WTC11 (cell line): Measurements from ENCODE around the gene CYB561D2. TPM values are rescaled to one million over a fixed set of nuclear protein-coding genes. Genes with fewer than 3 reads are reported as not detected.

Experiments used
- ATAC-seq: fragments of 200-7000 bp; cut with Tn5 transposase; 2 replicates; pipeline ENCODE4 v1.10.0; 2021; ENCODE audit warnings: mild to moderate bottlenecking, moderate library complexity
- CTCF ChIA-PET: fragments of 300-600 bp; sonication (Branson Sonifier 250); formaldehyde crosslinking; loops from one replicate; lab custom pipeline; 2021; ENCODE audit warnings: antibody characterized with exemption; lab: Charles Lee
- POLR2A ChIA-PET: fragments of 350-600 bp; sonication (Branson Sonifier 250); formaldehyde crosslinking; loops from one replicate; lab custom pipeline; 2021; ENCODE audit warnings: antibody characterized with exemption; lab: Charles Lee
- DNase-seq: peaks from one replicate; pipeline ENCODE4 v3.0.0; 2021; ENCODE audit warnings: low spot score
- H3K27ac Mint-ChIP-seq: 2 replicates; pipeline ENCODE4 v1.8.0; 2021; ENCODE audit warnings: mixed read lengths
- H3K27me3 Mint-ChIP-seq: 2 replicates; pipeline ENCODE4 v1.8.0; 2021; ENCODE audit warnings: low read depth, mild to moderate bottlenecking, moderate library complexity, mixed read lengths
- H3K36me3 Mint-ChIP-seq: 2 replicates; pipeline ENCODE4 v1.8.0; 2021; ENCODE audit warnings: mixed read lengths
- H3K4me1 Mint-ChIP-seq: 2 replicates; pipeline ENCODE4 v1.8.0; 2022; ENCODE audit warnings: mixed read lengths
- H3K4me3 Mint-ChIP-seq: 2 replicates; pipeline ENCODE4 v1.8.0; 2021; ENCODE audit warnings: mild to moderate bottlenecking, moderate library complexity, mixed read lengths
- H3K9me3 Mint-ChIP-seq: 2 replicates; pipeline ENCODE4 v1.8.0; 2021; ENCODE audit warnings: mixed read lengths
- ATF2 ChIP-seq: sonication (generic); formaldehyde crosslinking; IDR thresholded peaks from 2 replicates; pipeline ENCODE4 v1.8.1; 2022; ENCODE audit warnings: low read depth, missing genetic modification reagents, borderline replicate concordance
- E2F5 ChIP-seq: sonication (generic); formaldehyde crosslinking; IDR thresholded peaks from 2 replicates; pipeline ENCODE4 v1.8.1; 2022; ENCODE audit warnings: mild to moderate bottlenecking, moderate library complexity, missing genetic modification reagents
- GABPB1 ChIP-seq: sonication (generic); formaldehyde crosslinking; IDR thresholded peaks from 2 replicates; pipeline ENCODE4 v1.8.1; 2023; ENCODE audit warnings: mild to moderate bottlenecking, missing genetic modification reagents
- IRF1 ChIP-seq: sonication (generic); formaldehyde crosslinking; IDR thresholded peaks from 2 replicates; pipeline ENCODE4 v1.8.0; 2023; ENCODE audit warnings: missing genetic modification reagents
- MXD4 ChIP-seq: fragments of 250-450 bp; sonication (Bioruptor Pico); IDR thresholded peaks from 2 replicates; pipeline ENCODE4 v1.8.0; 2021; ENCODE audit warnings: mild to moderate bottlenecking, moderate library complexity, borderline replicate concordance
- NR3C1 ChIP-seq: sonication (generic); formaldehyde crosslinking; conservative IDR thresholded peaks from 2 replicates; pipeline ENCODE4 v1.8.1; 2023; ENCODE audit warnings: low read depth, mild to moderate bottlenecking, missing genetic modification reagents
- ZBTB21 ChIP-seq: sonication (generic); formaldehyde crosslinking; IDR thresholded peaks from 2 replicates; pipeline ENCODE4 v1.8.1; 2023; ENCODE audit warnings: mild to moderate bottlenecking, missing genetic modification reagents, borderline replicate concordance
- ZNF138 ChIP-seq: sonication (generic); formaldehyde crosslinking; conservative IDR thresholded peaks from 2 replicates; pipeline ENCODE4 v1.8.1; 2022; ENCODE audit warnings: mild to moderate bottlenecking, moderate library complexity, missing genetic modification reagents
- ZNF263 ChIP-seq: sonication (generic); formaldehyde crosslinking; IDR thresholded peaks from 2 replicates; pipeline ENCODE4 v1.8.1; 2022; ENCODE audit warnings: low read depth, mild to moderate bottlenecking, moderate library complexity, missing genetic modification reagents
- ZNF416 ChIP-seq: fragments of 250-450 bp; sonication (Bioruptor Pico); IDR thresholded peaks from 2 replicates; pipeline ENCODE4 v1.9.0; 2021; ENCODE audit warnings: mild to moderate bottlenecking, inconsistent platforms
- ZNF423 ChIP-seq: fragments of 250-450 bp; sonication (Bioruptor Pico); IDR thresholded peaks from 2 replicates; pipeline ENCODE4 v2.1.2; 2022; ENCODE audit warnings: mild to moderate bottlenecking, moderate library complexity
- total RNA-seq: library from RNA; stranded (reverse); gene quantifications from 3 replicates; pipeline ENCODE4 v1.2.3, GENCODE V29; 2021
- TF ChIP-seq, protein P1 (sequence below): fragments of 250-450 bp; sonication (Bioruptor Pico); IDR thresholded peaks from 2 replicates; pipeline ENCODE4 v1.9.0; 2021; ENCODE audit warnings: mild to moderate bottlenecking
- TF ChIP-seq, protein P2 (sequence below): sonication (generic); formaldehyde crosslinking; IDR thresholded peaks from 2 replicates; pipeline ENCODE4 v1.8.1; 2023; ENCODE audit warnings: mild to moderate bottlenecking, missing genetic modification reagents, moderate library complexity
- TF ChIP-seq, protein P3 (sequence below): fragments of 250-450 bp; sonication (Bioruptor Pico); IDR thresholded peaks from 2 replicates; pipeline ENCODE4 v1.9.0; 2021; ENCODE audit warnings: mild to moderate bottlenecking
- TF ChIP-seq, protein P4 (sequence below): sonication (generic); formaldehyde crosslinking; IDR thresholded peaks from 2 replicates; pipeline ENCODE4 v1.8.1; 2023; ENCODE audit warnings: mild to moderate bottlenecking, missing genetic modification reagents
- TF ChIP-seq, protein P5 (sequence below): sonication (generic); formaldehyde crosslinking; IDR thresholded peaks from 2 replicates; pipeline ENCODE4 v1.8.0; 2022; ENCODE audit warnings: mild to moderate bottlenecking, missing genetic modification reagents

Gene CYB561D2
- total RNA-seq, 1 experiment from 2014 or later = 9.8 TPM

GRCh38 chr3:50302095-50303012 lies 48.3 kb upstream of the CYB561D2 start:
- Mint-ChIP-seq H3K27me3 (no peaks in the 10 kb centered on the region; the same call in 1 of the 2 replicates), H3K27ac (peak overlapping the region; percentile 36; the same call in 1 of the 2 replicates)
- no peak for ATAC-seq
- TF ChIP-seq, protein P1, sequence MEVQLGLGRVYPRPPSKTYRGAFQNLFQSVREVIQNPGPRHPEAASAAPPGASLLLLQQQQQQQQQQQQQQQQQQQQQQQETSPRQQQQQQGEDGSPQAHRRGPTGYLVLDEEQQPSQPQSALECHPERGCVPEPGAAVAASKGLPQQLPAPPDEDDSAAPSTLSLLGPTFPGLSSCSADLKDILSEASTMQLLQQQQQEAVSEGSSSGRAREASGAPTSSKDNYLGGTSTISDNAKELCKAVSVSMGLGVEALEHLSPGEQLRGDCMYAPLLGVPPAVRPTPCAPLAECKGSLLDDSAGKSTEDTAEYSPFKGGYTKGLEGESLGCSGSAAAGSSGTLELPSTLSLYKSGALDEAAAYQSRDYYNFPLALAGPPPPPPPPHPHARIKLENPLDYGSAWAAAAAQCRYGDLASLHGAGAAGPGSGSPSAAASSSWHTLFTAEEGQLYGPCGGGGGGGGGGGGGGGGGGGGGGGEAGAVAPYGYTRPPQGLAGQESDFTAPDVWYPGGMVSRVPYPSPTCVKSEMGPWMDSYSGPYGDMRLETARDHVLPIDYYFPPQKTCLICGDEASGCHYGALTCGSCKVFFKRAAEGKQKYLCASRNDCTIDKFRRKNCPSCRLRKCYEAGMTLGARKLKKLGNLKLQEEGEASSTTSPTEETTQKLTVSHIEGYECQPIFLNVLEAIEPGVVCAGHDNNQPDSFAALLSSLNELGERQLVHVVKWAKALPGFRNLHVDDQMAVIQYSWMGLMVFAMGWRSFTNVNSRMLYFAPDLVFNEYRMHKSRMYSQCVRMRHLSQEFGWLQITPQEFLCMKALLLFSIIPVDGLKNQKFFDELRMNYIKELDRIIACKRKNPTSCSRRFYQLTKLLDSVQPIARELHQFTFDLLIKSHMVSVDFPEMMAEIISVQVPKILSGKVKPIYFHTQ (CRISPR knock-in tag) = no peak
- TF ChIP-seq MXD4 (CRISPR knock-in tag) (no peak), ZBTB21 (CRISPR knock-in tag) (no peak), IRF1 (CRISPR knock-in tag) (no peak), GABPB1 (no peak; the same call in 1 of the 2 replicates), ZNF263 (no peak), ZNF416 (CRISPR knock-in tag) (no peak), E2F5 (CRISPR knock-in tag) (no peak), ATF2 (no peak), NR3C1 (CRISPR knock-in tag) (no peak), ZNF138 (CRISPR knock-in tag) (no peak), ZNF423 (CRISPR knock-in tag) (no peak)
- TF ChIP-seq, protein P2, sequence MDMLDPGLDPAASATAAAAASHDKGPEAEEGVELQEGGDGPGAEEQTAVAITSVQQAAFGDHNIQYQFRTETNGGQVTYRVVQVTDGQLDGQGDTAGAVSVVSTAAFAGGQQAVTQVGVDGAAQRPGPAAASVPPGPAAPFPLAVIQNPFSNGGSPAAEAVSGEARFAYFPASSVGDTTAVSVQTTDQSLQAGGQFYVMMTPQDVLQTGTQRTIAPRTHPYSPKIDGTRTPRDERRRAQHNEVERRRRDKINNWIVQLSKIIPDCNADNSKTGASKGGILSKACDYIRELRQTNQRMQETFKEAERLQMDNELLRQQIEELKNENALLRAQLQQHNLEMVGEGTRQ (CRISPR knock-in tag) = no peak
- TF ChIP-seq, protein P3, sequence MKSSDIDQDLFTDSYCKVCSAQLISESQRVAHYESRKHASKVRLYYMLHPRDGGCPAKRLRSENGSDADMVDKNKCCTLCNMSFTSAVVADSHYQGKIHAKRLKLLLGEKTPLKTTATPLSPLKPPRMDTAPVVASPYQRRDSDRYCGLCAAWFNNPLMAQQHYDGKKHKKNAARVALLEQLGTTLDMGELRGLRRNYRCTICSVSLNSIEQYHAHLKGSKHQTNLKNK (CRISPR knock-in tag) = no peak
- TF ChIP-seq, protein P4, sequence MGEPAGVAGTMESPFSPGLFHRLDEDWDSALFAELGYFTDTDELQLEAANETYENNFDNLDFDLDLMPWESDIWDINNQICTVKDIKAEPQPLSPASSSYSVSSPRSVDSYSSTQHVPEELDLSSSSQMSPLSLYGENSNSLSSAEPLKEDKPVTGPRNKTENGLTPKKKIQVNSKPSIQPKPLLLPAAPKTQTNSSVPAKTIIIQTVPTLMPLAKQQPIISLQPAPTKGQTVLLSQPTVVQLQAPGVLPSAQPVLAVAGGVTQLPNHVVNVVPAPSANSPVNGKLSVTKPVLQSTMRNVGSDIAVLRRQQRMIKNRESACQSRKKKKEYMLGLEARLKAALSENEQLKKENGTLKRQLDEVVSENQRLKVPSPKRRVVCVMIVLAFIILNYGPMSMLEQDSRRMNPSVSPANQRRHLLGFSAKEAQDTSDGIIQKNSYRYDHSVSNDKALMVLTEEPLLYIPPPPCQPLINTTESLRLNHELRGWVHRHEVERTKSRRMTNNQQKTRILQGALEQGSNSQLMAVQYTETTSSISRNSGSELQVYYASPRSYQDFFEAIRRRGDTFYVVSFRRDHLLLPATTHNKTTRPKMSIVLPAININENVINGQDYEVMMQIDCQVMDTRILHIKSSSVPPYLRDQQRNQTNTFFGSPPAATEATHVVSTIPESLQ (CRISPR knock-in tag) = no peak
- TF ChIP-seq, protein P5, sequence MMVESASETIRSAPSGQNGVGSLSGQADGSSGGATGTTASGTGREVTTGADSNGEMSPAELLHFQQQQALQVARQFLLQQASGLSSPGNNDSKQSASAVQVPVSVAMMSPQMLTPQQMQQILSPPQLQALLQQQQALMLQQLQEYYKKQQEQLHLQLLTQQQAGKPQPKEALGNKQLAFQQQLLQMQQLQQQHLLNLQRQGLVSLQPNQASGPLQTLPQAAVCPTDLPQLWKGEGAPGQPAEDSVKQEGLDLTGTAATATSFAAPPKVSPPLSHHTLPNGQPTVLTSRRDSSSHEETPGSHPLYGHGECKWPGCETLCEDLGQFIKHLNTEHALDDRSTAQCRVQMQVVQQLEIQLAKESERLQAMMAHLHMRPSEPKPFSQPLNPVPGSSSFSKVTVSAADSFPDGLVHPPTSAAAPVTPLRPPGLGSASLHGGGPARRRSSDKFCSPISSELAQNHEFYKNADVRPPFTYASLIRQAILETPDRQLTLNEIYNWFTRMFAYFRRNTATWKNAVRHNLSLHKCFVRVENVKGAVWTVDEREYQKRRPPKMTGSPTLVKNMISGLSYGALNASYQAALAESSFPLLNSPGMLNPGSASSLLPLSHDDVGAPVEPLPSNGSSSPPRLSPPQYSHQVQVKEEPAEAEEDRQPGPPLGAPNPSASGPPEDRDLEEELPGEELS (CRISPR knock-in tag) = no peak
- TF ChIP-seq, all 79 proteins: peak for 0
- ChIA-PET POLR2A (interaction anchor here (1.4 kb wide), 1 partner anchor 25 kb away, joined by 3 read pairs; the partner anchor contains the start of gene TUSC2), CTCF (interaction anchor here (1.1 to 5.9 kb wide), 12 partner anchors 13 to 108 kb away, joined by 3 to 95 read pairs (median 6); partner anchors contain the start of genes HYAL2, RASSF1 and TUSC2)
- Mint-ChIP-seq H3K4me3 (no peak overlapping the region), H3K9me3 (peaks cover 10% of the 10 kb centered on the region; the same call in 1 of the 2 replicates), H3K4me1 (peaks cover 22% of the 10 kb centered on the region), H3K36me3 (0 out of 2 replicates have a peak, but pooled peaks cover 4% of the 10 kb centered on the region)
- no peak for DNase-seq
